Right renal pelvis (tissue), 4 donors: Measurements from ENCODE around the gene ATP5MC2. TPM values are rescaled to one million over a fixed set of nuclear protein-coding genes. Genes with fewer than 3 reads are reported as not detected.
"Not testable (repeated sequence)": the region's sequence is repeated elsewhere in the genome, so short reads cannot be mapped to it uniquely, and the experiment has no call there.

ENCODE experiments used
- DNase-seq, 4 donors: peaks; one replicate each; pipeline ENCODE4 v3.0.0-alpha.2; 2013; ENCODE audit warnings: low read depth in 4 of 4, low spot score in 3 of 4, missing footprints in 1 of 4
- polyA plus RNA-seq, 4 donors: library from polyadenylated mRNA; unstranded; fragments of 120-200 nt; gene quantifications; one replicate each; pipeline ENCODE4 v1.2.1, GENCODE V29; 2013; ENCODE audit not compliant: insufficient read length in 4 of 4

ATP5MC2 gene
- polyA plus RNA-seq, 4 donors, result 523 to 667 (median 570) TPM

GRCh38 chr12:53653595-53653994 lies 22.3 kb downstream of the ATP5MC2 start:
- no peak for DNase-seq

- no peak for DNase-seq
Observed at GRCh38 chr12:53652366-53652765, 23.5 kb downstream of the ATP5MC2 start.

GRCh38 chr12:53651737-53652136 lies 24.1 kb downstream of the ATP5MC2 start:
- no peak for DNase-seq

DNA sequence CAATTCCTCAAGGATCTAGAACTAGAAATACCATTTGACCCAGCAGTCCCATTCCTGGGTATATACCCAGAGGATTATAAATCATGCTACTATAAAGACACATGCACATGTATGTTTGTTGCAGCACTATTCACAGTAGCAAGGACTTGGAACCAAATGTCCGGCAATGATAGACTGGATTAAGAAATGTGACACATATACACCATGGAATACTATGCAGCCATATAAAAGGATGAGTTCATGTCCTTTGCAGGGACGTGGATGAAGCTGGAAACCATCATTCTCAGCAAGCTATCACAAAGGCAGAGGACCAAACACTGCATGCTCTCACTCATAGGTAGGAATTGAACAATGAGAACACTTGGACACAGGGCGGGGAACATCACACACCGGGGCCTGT lies 29.6 kb downstream of the ATP5MC2 start:
- DNase-seq, result not testable (repeated sequence)

DNA sequence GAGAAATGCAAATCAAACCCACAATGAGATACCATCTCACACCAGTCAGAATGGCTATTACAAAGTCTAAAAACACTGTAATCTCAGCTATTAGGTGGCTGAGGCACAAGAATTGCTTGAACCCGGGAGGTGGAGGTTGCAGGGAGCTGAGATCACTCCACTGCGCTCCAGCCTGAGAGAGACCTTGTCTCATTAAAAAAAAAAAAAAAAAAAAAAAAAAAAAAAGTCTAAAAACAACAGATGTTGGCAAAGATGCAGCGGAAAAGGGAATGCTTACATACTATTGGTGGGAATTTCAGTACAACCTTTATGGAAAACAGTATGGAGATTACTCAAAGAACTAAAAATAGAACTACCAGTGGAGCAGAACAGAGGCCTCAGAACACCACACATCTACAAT lies 30.7 kb downstream of the ATP5MC2 start:
- no peak for DNase-seq

DNA sequence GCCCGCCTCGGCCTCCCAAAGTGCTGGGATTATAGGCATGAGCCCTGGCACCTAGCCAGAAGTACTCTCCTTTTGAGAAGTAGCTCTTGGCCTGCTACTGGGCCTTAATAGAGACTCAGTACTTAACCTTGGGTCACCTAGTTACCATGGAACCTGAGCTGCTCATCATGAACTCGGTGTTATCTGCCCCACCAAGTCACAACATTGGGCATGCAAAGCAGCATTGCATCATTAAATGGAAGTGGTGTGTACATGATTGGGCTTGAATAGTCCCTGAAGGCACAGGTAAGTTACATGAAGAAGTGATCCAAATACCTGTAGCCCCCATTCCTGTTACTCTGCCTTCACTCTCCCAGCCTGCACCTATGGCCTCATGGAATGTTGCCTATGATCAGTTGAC lies 31.8 kb downstream of the ATP5MC2 start:
- DNase-seq, result no peak

DNA sequence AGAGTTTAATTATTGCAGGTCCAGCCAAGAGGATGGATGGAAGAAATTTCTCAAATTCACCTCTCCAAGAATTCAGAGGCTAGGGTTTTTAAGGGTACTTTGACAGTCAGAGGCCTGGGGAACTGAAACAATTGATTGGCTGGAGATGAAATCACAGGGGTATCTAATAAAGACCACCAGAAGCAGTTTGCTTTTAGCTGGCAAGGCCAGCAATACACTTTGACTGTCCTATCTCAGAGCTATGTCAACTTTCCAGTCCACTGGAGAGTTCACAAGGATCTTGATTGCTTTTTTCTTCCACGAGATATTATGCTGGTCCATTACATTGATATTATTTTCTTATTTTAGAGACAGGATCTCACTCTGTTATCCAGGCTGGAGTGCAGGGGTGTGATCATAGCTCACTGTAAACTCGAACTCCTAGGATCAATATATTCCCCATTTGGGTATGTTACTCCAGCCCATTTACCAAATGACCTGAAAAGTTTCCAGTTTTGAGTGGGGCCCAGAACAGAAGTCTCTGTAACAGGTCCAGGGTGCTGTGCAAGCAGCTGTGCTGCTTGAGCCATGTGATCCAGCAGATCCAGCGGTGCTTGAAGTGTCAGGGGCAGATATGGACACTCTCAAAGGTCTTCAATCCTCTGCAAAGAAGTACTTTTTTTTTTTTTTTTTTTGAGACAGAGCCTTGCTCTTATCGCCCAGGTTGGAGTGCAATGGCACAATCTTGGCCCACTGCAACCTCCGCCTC lies 32.5 kb downstream of the ATP5MC2 start:
- no peak for DNase-seq

GRCh38 chr12:53638057-53638456 lies 37.8 kb downstream of the ATP5MC2 start:
- DNase-seq, result no peak

- DNase-seq, result no peak
Observed at GRCh38 chr12:53636641-53637040, 39.2 kb downstream of the ATP5MC2 start.

DNA sequence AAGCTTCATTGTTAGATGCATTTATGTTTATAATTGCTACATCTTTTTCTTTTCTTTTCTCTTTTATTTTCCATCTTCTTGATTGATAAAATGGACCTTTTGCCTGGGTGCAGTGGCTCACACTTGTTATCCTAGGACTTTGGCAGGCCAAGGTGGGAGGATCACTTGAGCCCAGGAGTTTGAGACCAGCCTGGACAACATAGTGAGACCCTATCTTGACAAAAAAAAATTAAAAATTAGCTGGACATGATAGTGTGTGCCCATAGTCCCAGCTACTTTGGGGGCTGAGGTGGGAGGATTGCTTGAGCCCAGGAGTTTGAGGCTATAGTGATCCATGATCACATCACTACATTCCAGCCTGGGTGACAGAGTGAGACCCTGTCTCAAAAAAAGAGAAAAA lies 40.2 kb downstream of the ATP5MC2 start:
- DNase-seq, result not testable (repeated sequence)

DNA sequence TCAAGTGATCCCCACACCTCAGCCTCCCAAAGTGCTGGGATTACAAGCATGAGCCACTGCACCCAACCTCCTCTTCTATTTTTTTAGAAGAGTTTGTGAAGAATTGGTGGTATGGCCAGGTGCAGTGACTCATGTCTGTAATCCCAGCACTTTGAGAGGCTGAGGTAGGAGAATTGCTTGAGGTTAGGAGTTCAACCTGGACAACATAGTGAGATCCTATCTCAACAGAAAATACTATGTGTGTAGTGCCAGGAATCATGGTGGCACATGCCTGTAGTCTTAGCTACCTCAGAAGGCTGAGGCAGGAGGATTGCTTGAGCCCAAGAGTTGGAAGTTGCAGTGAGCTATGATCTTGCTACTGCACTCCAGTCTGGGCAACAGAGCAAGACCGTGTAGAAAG lies 44.2 kb downstream of the ATP5MC2 start:
- no peak for DNase-seq

DNA sequence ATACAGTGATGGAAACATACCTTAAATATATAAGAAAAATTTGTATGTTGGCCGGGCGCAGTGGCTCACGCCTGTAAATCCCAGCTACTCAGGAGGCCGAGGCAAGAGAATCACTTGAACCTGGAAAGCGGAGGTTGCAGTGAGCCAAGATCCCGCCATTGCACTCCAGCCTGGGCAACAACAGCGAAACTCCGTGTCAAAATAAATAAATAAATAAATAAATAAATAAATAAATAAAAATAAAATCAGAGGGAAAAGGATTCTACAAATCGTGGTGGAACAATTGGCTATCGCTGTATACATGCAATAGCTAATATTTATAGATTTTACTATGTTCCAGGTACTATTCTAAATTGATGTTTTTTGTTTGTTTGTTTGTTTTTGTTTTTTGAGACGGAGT lies 48.0 kb downstream of the ATP5MC2 start:
- DNase-seq, result no peak

- DNase-seq, result no peak
Observed at GRCh38 chr12:53626702-53627169, 49.1 kb downstream of the ATP5MC2 start.

GRCh38 chr12:53625946-53626701 lies 49.8 kb downstream of the ATP5MC2 start, which contains the start of gene ATF7:
ATF7 (minus strand) TSS chr12:53626382; CDS start chr12:53601000, 25,382 bp downstream.
- DNase-seq, result peak; percentile 97 to 100 (median 97)

DNA sequence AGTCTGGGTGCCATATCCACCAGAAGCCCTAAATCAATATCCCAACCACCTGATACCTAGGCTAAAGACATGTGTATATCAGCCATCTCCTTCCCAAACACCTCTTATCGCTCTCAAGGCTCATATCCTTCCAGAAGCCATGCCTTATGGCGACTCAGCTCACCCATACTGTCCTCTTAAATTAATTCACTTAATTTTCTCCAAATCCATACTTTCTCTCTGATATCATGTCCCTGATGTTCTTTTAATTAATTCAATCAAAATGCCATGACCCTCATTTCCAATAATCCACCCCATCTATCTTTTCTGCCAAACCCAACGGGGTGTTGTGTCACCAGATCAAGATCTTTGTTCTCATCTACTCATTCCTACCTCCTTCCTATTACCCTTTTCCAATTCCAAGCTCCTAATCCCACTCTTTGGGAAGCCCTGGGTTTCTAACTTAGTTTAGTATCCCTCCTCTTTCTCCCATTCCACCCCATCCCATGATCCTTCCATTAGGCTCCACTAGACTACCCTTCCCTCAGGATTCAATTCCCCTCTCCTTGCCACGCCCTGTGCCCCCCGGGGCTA lies 50.4 kb downstream of the ATP5MC2 start:
- no peak for DNase-seq

DNA sequence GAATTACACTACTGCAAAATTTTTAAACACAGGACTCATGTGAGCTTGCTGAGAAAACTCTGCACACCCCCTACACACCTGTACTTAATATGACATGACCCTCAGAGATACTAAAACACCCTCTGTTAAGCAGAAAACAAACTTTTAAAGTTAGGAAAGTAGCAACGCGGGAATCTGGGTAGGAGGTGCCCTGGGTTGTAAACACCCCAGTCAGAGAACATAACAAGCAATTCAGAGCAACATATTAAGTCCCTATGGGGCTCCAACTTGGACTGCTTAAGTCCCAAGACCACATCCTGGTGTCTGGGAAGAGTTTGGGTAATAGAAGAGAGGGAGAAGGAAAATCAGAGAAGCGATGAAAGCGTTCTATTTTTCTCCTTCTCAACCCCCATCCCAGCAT lies 50.9 kb downstream of the ATP5MC2 start:
- no peak for DNase-seq

DNA sequence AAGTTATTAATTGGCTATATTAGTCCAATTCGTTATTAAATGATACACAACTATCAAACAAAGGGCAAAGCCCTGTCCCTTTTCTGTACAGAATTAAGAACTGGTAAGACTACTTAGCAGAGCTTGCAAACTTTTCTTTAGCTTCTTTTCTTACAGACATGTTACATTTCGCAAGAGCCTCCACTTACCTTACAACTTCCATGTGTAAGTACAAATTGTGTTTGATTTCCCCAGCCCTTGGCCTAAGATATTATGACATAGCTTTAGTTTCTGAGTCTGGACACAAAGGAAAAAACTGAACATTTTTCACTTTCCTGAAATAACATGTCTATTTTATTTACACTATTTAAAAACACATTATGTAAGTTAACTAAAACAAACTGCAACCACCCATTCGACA lies 51.4 kb downstream of the ATP5MC2 start:
- no peak for DNase-seq

GRCh38 chr12:53623548-53624385 lies 52.1 kb downstream of the ATP5MC2 start:
- no peak for DNase-seq

DNA sequence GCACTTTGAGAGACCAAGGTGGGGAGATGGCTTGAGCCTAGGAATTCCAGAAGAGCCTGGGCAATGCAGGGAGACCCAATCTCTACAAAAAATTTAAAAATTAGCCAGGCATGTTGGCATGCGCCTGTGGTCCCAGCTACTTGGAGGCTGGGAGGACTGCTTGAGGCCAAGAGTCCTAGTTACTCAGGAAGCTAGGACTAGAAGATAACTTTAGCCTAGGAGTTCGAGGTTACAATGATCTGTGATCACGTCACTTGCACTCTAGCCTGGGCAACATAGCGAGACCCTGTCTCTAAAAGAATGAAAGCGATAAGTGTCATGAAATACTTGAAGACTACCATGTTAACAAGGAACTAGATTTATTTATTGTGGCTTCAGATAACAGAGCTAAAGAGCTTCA lies 53.2 kb downstream of the ATP5MC2 start:
- no peak for DNase-seq

DNA sequence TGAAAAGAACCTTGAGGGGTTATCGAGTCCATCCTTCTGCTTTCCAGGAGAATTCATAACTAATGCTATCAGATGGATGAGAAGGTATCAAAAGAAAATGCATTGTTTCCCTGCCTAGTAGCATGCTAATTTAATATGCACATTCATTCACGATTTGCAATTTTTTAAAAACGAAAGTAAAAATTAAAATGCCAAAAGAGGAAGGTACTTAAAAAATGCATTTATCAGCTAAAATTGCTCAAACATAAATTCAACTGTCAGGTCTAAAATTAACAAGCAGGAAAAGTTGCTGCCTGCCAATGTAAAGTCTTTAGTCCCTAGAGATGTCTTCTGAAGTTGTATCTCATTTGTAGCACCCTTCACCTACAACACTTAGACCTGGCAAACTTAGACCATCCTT lies 57.6 kb downstream of the ATP5MC2 start:
- no peak for DNase-seq

- no peak for DNase-seq
Observed at GRCh38 chr12:53617700-53618099, 58.2 kb downstream of the ATP5MC2 start.
